Measurements from ENCODE around the gene DGKG.

DGKG gene

DNA sequence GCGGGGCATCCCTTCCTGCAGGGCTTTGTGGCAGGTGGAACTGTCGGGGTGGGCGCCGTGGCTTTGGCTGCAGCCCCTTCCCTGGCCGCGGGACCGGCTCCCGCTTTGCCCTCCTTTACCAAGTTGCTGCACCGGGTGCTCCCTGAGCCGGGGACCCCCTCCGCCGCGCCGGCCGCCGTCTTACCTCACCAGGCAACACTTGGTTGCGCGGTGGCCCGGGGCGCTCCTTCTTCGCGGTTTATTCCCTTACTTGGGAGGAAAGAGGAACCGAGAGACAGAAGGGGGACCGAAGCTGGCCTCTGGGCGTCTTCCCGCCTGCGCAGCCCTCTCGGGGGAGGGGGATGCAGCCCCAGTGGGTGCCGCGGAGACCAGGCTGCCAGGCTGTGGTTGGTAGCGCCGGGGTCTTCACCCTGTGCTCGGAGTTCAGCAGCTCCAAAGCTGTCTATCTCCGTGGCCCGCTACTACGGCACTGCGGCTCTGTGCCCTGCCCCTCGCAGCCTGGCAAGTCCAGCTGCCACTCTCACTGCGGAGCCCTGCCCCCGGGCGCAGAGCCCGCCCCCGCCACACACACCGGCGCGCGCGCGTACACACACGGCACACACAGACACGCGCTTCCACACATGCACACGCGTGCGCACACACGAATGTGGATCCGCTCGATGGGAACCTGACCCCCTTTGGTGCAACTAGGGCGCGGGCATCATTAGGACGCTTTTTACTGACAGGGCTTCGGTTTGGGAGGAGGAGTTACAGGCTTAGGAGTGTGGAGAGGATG is at the start of gene DGKG:
DGKG (minus strand) TSS at position 473 of the 775 bp plus-strand sequence. CDS start 41,775 bp downstream, outside the sequence.
- TF ChIP-seq, protein P1, sequence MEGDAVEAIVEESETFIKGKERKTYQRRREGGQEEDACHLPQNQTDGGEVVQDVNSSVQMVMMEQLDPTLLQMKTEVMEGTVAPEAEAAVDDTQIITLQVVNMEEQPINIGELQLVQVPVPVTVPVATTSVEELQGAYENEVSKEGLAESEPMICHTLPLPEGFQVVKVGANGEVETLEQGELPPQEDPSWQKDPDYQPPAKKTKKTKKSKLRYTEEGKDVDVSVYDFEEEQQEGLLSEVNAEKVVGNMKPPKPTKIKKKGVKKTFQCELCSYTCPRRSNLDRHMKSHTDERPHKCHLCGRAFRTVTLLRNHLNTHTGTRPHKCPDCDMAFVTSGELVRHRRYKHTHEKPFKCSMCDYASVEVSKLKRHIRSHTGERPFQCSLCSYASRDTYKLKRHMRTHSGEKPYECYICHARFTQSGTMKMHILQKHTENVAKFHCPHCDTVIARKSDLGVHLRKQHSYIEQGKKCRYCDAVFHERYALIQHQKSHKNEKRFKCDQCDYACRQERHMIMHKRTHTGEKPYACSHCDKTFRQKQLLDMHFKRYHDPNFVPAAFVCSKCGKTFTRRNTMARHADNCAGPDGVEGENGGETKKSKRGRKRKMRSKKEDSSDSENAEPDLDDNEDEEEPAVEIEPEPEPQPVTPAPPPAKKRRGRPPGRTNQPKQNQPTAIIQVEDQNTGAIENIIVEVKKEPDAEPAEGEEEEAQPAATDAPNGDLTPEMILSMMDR (IDR thresholded peaks at IDR 0.05; ENCODE audit: low read depth, low read length) = no peak
- no peak for DNase-seq (ENCODE audit: extremely low read depth, low read depth)

DNA sequence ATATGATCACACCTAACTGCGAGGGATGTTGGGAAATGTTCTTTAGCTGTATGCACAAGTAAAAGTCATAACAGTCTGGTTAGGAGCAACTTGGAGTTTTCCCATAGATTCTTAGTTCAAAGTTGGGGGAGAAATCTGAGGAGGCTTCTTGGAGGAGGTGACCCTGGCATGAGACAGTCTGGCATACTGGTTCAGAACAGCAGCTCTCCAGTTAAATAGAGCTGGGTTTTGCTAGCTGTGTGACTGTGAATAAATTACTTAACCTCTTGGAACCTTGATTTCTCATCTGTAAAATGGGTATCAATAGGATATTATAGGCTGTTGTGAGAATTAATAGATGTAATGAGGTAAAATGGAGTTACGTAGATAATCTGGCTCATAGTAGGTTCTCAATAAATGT is 49.1 kb upstream of the DGKG start:
- DNase-seq (ENCODE audit: extremely low read depth, low read depth) = no peak
- TF ChIP-seq, protein P1 (IDR thresholded peaks at IDR 0.05; ENCODE audit: low read depth, low read length) = no peak

DNA sequence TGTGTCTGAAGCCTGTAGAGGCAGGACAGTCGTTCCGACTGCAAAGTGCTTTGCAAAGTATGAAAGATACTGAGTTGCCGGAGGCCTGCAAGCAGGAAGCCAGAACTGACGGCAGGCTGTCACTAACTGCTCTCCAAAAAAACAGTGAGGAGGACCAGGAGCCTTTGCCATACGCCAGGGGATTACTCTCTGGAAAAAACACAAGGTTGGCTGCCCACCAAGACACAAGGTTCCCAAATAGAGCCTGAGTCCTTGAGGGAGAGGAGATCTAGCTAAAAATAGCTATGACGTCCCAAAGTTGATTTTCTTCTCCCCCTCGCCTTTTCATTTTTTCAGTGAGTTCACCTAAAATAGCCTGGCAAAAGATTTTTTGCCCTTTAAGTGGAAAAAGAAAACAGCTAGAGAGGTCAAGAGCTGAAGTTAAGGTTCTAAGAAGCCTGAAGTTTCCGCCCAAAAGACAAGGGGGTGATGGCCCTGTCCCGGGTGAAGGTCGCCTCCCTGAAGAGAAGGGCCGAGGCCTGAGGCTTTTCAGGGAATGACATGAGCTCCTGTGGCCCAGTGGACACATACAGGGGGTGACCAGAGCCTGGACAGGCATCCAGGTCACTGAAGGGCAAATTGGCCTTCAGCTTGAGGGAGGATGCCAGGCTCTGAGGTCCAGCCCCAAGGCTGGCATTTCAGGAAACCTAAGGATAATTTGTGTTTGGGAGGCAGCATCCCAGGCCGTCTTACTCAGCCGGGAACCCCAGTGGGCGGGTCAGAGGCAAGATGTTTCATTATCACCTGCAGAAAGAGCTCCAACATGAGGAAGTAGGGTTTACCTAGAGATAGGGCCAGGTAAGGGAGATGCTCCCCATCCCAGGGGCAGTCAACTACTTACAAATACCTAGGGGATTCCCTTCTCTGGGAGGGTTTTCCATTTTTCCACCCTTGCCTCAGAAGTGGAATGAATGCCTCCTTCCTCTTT is 44.9 kb upstream of the DGKG start:
- TF ChIP-seq, protein P1 (IDR thresholded peaks at IDR 0.05; ENCODE audit: low read depth, low read length) = no peak
- DNase-seq (ENCODE audit: extremely low read depth, low read depth) = no peak

DNA sequence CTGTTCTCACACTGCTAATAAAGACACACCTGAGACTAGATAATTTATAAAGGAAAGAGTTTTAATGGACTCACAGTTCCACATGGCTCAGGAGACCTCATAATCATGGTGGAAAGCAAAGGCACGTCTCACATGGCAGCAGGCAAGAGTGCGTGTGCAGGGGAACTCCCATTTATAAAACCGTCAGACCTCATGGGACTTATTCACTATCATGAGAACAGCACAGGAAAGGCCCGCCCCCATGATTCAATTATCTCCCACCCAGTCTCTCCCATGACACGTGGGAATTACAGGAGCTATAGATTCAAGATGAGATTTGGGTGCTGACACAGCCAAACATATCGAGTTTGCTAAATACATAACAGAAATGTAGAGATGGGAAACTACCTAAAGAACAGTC is 39.5 kb upstream of the DGKG start:
- DNase-seq (ENCODE audit: extremely low read depth, low read depth) = no peak
- TF ChIP-seq, protein P1 (IDR thresholded peaks at IDR 0.05; ENCODE audit: low read depth, low read length) = no peak

DNA sequence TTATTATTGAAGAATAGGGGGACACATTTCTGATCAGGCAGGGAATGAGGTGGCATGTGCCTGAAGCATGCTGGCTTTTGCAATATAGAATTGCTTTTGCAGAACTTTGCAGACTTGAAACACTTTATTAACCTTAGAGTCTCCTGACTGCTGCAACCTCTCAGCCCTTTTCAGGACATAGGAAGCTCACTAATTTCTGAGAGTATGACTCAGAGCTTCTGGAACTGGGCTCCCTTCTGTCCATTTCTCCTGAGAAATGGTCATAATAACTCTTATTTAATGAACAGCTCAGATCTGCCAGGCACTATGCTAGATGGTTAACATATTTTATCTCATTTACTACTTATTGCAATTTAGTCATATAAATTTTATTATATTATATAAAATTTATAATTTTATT is 38.6 kb upstream of the DGKG start:
- DNase-seq (ENCODE audit: extremely low read depth, low read depth) = no peak
- TF ChIP-seq, protein P1 (IDR thresholded peaks at IDR 0.05; ENCODE audit: low read depth, low read length) = no peak

DNA sequence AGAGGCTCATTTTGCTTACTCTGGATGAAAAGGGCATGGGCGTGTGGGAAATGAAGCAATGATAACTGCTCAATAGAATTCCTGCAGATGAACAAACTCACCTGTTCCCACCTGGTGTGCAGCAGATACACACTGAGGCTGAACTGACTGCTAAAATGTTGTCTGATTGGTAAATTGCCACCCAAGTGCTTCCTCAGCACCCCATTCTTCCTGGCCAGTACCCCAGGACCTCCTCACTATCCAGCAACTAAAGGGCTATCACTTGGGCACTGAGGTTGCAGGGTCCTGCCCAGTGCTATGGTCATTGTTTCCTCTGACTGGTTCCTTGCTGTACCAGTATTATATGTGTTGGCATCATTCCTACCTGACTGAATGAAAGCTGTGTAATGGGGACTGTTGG is 38.0 kb upstream of the DGKG start:
- TF ChIP-seq, protein P1 (IDR thresholded peaks at IDR 0.05; ENCODE audit: low read depth, low read length) = no peak
- DNase-seq (ENCODE audit: extremely low read depth, low read depth) = no peak

Measured in AG09319 (cell line).